GM23338 (cell line): Measurements from ENCODE around the gene BIRC3. TPM values are rescaled to one million over a fixed set of nuclear protein-coding genes. Genes with fewer than 3 reads are reported as not detected.

Experiments used
- ATAC-seq: fragments of 200-7000 bp; cut with Tn5 transposase; 3 replicates; pipeline ENCODE4 v1.9.1; 2020
- DNase-seq: peaks from one replicate; pipeline ENCODE4 v3.0.0-alpha.2; 2015; ENCODE audit warnings: low spot score
- H2AFZ ChIP-seq: fragments of 200-600 bp; sonication (generic); 2 replicates; pipeline ENCODE4 v1.8.0; 2016; ENCODE audit warnings: antibody characterized with exemption, mild to moderate bottlenecking, moderate library complexity
- H3F3A ChIP-seq: fragments of 200-600 bp; sonication (generic); replicated peaks from 2 replicates; pipeline ENCODE4 v1.8.0; 2017; ENCODE audit warnings: antibody characterized with exemption, mixed run types, low read depth
- H3K27ac ChIP-seq: fragments of 200-600 bp; sonication (generic); 2 replicates; pipeline ENCODE4 v1.6.1; 2016; ENCODE audit warnings: low read depth
- H3K27me3 ChIP-seq: fragments of 200-600 bp; sonication (generic); 2 replicates; pipeline ENCODE4 v1.8.0; 2016; ENCODE audit warnings: mild to moderate bottlenecking, mixed run types, moderate library complexity; ENCODE audit not compliant: insufficient read depth
- H3K36me3 ChIP-seq: fragments of 200-600 bp; sonication (generic); 2 replicates; pipeline ENCODE4 v1.8.0; 2016; ENCODE audit warnings: mild to moderate bottlenecking; ENCODE audit not compliant: insufficient read depth
- H3K4me1 ChIP-seq: fragments of 200-600 bp; sonication (generic); 2 replicates; pipeline ENCODE4 v1.8.0; 2016; ENCODE audit warnings: mild to moderate bottlenecking, moderate library complexity; ENCODE audit not compliant: insufficient read depth
- H3K4me2 ChIP-seq: fragments of 200-600 bp; sonication (generic); 2 replicates; pipeline ENCODE4 v1.7.1; 2017; ENCODE audit warnings: mixed run types
- H3K4me3 ChIP-seq: fragments of 200-600 bp; sonication (generic); 2 replicates; pipeline ENCODE4 v1.6.1; 2016; ENCODE audit warnings: mixed run types
- H3K79me2 ChIP-seq: fragments of 200-600 bp; sonication (generic); replicated peaks from 2 replicates; pipeline ENCODE4 v1.8.0; 2017; ENCODE audit warnings: mild to moderate bottlenecking; ENCODE audit not compliant: insufficient read depth
- H3K9me2 ChIP-seq: fragments of 200-600 bp; sonication (generic); 2 replicates; pipeline ENCODE4 v1.8.0; 2017; ENCODE audit not compliant: insufficient read depth
- H4K20me1 ChIP-seq: fragments of 200-600 bp; sonication (generic); replicated peaks from 2 replicates; pipeline ENCODE4 v1.8.0; 2017; ENCODE audit warnings: mild to moderate bottlenecking; ENCODE audit not compliant: insufficient read depth
- H3K27ac Mint-ChIP-seq: 2 replicates; pipeline ENCODE4 v1.8.0; 2020; ENCODE audit warnings: inconsistent platforms, mild to moderate bottlenecking, moderate library complexity, mixed read lengths
- H3K27me3 Mint-ChIP-seq: 3 replicates; pipeline ENCODE4 v1.8.0; 2022; ENCODE audit warnings: low read depth, mild to moderate bottlenecking, moderate library complexity, mixed read lengths, inconsistent platforms; ENCODE audit not compliant: insufficient read depth, poor library complexity
- H3K36me3 Mint-ChIP-seq: 3 replicates; pipeline ENCODE4 v1.8.0; 2021; ENCODE audit warnings: low read depth, mild to moderate bottlenecking, inconsistent platforms, moderate library complexity, mixed read lengths
- H3K4me1 Mint-ChIP-seq: 3 replicates; pipeline ENCODE4 v1.8.0; 2020; ENCODE audit warnings: mild to moderate bottlenecking, inconsistent platforms, mixed read lengths
- H3K4me3 Mint-ChIP-seq: 3 replicates; pipeline ENCODE4 v1.8.0; 2021; ENCODE audit warnings: moderate library complexity, mild to moderate bottlenecking, inconsistent platforms, mixed read lengths
- H3K9me3 Mint-ChIP-seq: 3 replicates; pipeline ENCODE4 v1.8.0; 2020; ENCODE audit warnings: moderate library complexity, mild to moderate bottlenecking, inconsistent platforms, mixed read lengths
- CREB1 ChIP-seq: fragments of 250-450 bp; sonication (Bioruptor Pico); IDR thresholded peaks from 2 replicates; pipeline ENCODE4 v1.5.0; 2020; ENCODE audit warnings: low read depth, mild to moderate bottlenecking, moderate library complexity
- EZH2 ChIP-seq: fragments of 200-600 bp; sonication (generic); IDR thresholded peaks from one replicate; pipeline ENCODE4 v1.8.0; 2017; ENCODE audit warnings: antibody characterized with exemption, mild to moderate bottlenecking, low read depth; ENCODE audit not compliant: unreplicated experiment
- EZH2phosphoT487 ChIP-seq: fragments of 200-600 bp; sonication (generic); IDR thresholded peaks from one replicate; pipeline ENCODE4 v1.8.1; 2018; ENCODE audit warnings: antibody characterized with exemption; ENCODE audit not compliant: unreplicated experiment
- JUNB ChIP-seq: IDR thresholded peaks from one replicate; pipeline ENCODE4 v1.6.1; 2016; ENCODE audit warnings: antibody characterized with exemption; ENCODE audit not compliant: unreplicated experiment
- NANOG ChIP-seq: IDR thresholded peaks from 2 replicates; pipeline ENCODE4 v1.6.1; 2016; ENCODE audit warnings: antibody characterized with exemption, borderline replicate concordance
- ZNF331 ChIP-seq: fragments of 250-450 bp; sonication (Bioruptor Pico); IDR thresholded peaks from 2 replicates; pipeline ENCODE4 v1.5.0; 2020; ENCODE audit warnings: low read depth, mild to moderate bottlenecking, moderate library complexity
- polyA plus RNA-seq: library from polyadenylated mRNA; unstranded; fragments of >200 nt; fragmentation: Nextera tagmentation; extraction: Ambion mirVana; gene quantifications from 2 replicates; pipeline ENCODE4 v1.2.1, GENCODE V29; 2016
- total RNA-seq: library from RNA; depleted of rRNA; stranded (reverse); fragments of >200 nt; shearing (Covaris generic); gene quantifications from 2 replicates; pipeline ENCODE4 v1.2.3, GENCODE V29; 2014
- TF ChIP-seq, protein P1 (sequence below): IDR thresholded peaks from one replicate; pipeline ENCODE4 v1.6.1; 2018; ENCODE audit warnings: antibody characterized with exemption; ENCODE audit not compliant: unreplicated experiment
- TF ChIP-seq, protein P2 (sequence below): IDR thresholded peaks from 2 replicates; pipeline ENCODE4 v1.6.1; 2016; ENCODE audit warnings: antibody characterized with exemption
- TF ChIP-seq, protein P3 (sequence below): fragments of 250-450 bp; sonication (Bioruptor Pico); IDR thresholded peaks from 2 replicates; pipeline ENCODE4 v1.5.0; 2020; ENCODE audit warnings: mild to moderate bottlenecking, moderate library complexity

The BIRC3 gene
- total and polyA plus RNA-seq, 2 experiments from 2014 or later = 0.03 TPM; not detected in 1

DNA sequence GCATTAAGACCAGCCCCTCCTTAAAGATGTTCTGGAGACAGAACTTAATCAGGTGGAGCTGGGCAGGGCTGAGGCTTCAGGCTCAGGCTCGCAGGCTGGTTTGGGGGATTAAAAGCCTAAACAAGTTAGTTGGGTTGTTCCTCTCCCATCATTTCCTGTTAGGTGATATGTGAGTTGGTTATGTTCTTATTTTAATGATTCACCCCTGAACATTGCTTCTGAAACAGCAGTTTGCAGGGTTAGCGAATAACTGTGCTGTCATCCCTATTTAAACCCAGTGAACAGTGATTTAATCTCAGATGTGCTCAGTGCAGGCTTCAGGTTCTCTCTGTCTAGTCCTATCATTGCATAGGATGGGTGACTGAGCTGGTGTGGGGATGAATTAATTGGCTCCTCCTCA is 47.4 kb upstream of the BIRC3 start:
- no peak for ATAC-seq
- Mint-ChIP-seq H3K27me3 (peaks cover 10% of the 10 kb centered on the region), H3K9me3 (no peaks in the 10 kb centered on the region), H3K27ac (no peak overlapping the region), H3K4me1 (peaks cover 27% of the 10 kb centered on the region), H3K4me3 (no peak overlapping the region), H3K36me3 (no peaks in the 10 kb centered on the region)
- Histone ChIP-seq H3K9me2 (no peaks in the 10 kb centered on the region), H3F3A (no peaks in the 10 kb centered on the region; the same call in 1 of the 2 replicates), H3K36me3 (no peaks in the 10 kb centered on the region), H3K4me1 (peaks cover 26% of the 10 kb centered on the region), H4K20me1 (no peaks in the 10 kb centered on the region), H3K27ac (no peak overlapping the region), H3K4me2 (0 out of 2 replicates have a peak overlapping the region, but pooled peaks have one; percentile 11), H3K27me3 (0 out of 2 replicates have a peak, but pooled peaks cover 3% of the 10 kb centered on the region), H3K79me2 (no peaks in the 10 kb centered on the region), H2AFZ (peak overlapping the region; percentile 34; the same call in 1 of the 2 replicates), H3K4me3 (no peak overlapping the region)
- no peak for DNase-seq
- TF ChIP-seq EZH2 = no peak
- TF ChIP-seq, protein P1, sequence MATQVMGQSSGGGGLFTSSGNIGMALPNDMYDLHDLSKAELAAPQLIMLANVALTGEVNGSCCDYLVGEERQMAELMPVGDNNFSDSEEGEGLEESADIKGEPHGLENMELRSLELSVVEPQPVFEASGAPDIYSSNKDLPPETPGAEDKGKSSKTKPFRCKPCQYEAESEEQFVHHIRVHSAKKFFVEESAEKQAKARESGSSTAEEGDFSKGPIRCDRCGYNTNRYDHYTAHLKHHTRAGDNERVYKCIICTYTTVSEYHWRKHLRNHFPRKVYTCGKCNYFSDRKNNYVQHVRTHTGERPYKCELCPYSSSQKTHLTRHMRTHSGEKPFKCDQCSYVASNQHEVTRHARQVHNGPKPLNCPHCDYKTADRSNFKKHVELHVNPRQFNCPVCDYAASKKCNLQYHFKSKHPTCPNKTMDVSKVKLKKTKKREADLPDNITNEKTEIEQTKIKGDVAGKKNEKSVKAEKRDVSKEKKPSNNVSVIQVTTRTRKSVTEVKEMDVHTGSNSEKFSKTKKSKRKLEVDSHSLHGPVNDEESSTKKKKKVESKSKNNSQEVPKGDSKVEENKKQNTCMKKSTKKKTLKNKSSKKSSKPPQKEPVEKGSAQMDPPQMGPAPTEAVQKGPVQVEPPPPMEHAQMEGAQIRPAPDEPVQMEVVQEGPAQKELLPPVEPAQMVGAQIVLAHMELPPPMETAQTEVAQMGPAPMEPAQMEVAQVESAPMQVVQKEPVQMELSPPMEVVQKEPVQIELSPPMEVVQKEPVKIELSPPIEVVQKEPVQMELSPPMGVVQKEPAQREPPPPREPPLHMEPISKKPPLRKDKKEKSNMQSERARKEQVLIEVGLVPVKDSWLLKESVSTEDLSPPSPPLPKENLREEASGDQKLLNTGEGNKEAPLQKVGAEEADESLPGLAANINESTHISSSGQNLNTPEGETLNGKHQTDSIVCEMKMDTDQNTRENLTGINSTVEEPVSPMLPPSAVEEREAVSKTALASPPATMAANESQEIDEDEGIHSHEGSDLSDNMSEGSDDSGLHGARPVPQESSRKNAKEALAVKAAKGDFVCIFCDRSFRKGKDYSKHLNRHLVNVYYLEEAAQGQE = no peak

DNA sequence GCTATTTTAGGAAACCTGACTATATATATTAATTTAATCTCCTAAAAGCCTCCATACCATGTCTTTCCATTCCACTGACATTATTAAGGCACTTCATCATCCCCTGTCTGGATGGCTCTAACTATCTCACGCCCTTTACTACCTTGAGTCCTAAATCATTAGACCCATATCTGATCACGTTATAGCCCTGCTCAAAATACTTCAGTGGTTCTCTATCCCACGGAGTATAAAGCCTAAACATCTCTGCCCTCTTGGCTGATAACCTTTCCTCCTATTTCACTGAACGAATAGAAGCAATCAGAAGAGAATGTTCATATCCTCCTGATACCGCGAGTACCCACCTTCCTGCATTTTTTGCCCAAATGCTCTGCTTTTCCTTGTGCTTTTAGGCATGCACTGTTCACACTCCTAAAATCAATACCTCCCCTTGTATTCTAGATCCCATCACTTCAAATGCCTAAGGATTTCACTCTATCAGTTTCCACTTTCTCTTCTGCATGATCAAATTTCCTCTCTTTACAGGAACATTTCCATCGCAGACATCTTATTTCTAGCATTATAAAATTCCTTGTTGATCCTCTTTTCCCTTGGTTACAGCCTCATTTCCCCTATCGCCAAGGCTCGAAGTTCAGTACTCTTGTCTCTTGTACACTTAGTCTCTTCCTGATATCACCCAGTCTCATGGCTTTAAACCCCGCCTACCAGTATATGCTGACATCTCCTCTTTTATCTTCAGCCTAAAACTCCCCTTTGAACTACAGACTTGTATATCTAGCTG is 45.0 kb upstream of the BIRC3 start:
- Histone ChIP-seq H3K9me2 (no peaks in the 10 kb centered on the region), H4K20me1 (no peaks in the 10 kb centered on the region), H3K4me3 (no peak overlapping the region), H3K27ac (no peak overlapping the region), H3K4me2 (no peak overlapping the region), H3F3A (no peaks in the 10 kb centered on the region; the same call in 1 of the 2 replicates), H2AFZ (peak overlapping the region; percentile 54; the same call in 1 of the 2 replicates), H3K79me2 (no peaks in the 10 kb centered on the region), H3K4me1 (peaks cover 26% of the 10 kb centered on the region), H3K36me3 (no peaks in the 10 kb centered on the region), H3K27me3 (0 out of 2 replicates have a peak, but pooled peaks cover 3% of the 10 kb centered on the region)
- no peak for DNase-seq
- no peaks in the 10 kb centered on the region; the same call in 2 of the 3 replicates for H3K36me3 Mint-ChIP-seq
- H3K27ac Mint-ChIP-seq = no peak overlapping the region
- no peak for ATAC-seq
- H3K9me3 Mint-ChIP-seq = peaks cover 4% of the 10 kb centered on the region; the same call in 1 of the 3 replicates
- no peak overlapping the region for H3K4me3 Mint-ChIP-seq
- peaks cover 35% of the 10 kb centered on the region for H3K4me1 Mint-ChIP-seq
- peaks cover 10% of the 10 kb centered on the region for H3K27me3 Mint-ChIP-seq
- no peak for TF ChIP-seq EZH2phosphoT487
- TF ChIP-seq, protein P2, sequence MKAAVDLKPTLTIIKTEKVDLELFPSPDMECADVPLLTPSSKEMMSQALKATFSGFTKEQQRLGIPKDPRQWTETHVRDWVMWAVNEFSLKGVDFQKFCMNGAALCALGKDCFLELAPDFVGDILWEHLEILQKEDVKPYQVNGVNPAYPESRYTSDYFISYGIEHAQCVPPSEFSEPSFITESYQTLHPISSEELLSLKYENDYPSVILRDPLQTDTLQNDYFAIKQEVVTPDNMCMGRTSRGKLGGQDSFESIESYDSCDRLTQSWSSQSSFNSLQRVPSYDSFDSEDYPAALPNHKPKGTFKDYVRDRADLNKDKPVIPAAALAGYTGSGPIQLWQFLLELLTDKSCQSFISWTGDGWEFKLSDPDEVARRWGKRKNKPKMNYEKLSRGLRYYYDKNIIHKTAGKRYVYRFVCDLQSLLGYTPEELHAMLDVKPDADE = no peak
- TF ChIP-seq, protein P3, sequence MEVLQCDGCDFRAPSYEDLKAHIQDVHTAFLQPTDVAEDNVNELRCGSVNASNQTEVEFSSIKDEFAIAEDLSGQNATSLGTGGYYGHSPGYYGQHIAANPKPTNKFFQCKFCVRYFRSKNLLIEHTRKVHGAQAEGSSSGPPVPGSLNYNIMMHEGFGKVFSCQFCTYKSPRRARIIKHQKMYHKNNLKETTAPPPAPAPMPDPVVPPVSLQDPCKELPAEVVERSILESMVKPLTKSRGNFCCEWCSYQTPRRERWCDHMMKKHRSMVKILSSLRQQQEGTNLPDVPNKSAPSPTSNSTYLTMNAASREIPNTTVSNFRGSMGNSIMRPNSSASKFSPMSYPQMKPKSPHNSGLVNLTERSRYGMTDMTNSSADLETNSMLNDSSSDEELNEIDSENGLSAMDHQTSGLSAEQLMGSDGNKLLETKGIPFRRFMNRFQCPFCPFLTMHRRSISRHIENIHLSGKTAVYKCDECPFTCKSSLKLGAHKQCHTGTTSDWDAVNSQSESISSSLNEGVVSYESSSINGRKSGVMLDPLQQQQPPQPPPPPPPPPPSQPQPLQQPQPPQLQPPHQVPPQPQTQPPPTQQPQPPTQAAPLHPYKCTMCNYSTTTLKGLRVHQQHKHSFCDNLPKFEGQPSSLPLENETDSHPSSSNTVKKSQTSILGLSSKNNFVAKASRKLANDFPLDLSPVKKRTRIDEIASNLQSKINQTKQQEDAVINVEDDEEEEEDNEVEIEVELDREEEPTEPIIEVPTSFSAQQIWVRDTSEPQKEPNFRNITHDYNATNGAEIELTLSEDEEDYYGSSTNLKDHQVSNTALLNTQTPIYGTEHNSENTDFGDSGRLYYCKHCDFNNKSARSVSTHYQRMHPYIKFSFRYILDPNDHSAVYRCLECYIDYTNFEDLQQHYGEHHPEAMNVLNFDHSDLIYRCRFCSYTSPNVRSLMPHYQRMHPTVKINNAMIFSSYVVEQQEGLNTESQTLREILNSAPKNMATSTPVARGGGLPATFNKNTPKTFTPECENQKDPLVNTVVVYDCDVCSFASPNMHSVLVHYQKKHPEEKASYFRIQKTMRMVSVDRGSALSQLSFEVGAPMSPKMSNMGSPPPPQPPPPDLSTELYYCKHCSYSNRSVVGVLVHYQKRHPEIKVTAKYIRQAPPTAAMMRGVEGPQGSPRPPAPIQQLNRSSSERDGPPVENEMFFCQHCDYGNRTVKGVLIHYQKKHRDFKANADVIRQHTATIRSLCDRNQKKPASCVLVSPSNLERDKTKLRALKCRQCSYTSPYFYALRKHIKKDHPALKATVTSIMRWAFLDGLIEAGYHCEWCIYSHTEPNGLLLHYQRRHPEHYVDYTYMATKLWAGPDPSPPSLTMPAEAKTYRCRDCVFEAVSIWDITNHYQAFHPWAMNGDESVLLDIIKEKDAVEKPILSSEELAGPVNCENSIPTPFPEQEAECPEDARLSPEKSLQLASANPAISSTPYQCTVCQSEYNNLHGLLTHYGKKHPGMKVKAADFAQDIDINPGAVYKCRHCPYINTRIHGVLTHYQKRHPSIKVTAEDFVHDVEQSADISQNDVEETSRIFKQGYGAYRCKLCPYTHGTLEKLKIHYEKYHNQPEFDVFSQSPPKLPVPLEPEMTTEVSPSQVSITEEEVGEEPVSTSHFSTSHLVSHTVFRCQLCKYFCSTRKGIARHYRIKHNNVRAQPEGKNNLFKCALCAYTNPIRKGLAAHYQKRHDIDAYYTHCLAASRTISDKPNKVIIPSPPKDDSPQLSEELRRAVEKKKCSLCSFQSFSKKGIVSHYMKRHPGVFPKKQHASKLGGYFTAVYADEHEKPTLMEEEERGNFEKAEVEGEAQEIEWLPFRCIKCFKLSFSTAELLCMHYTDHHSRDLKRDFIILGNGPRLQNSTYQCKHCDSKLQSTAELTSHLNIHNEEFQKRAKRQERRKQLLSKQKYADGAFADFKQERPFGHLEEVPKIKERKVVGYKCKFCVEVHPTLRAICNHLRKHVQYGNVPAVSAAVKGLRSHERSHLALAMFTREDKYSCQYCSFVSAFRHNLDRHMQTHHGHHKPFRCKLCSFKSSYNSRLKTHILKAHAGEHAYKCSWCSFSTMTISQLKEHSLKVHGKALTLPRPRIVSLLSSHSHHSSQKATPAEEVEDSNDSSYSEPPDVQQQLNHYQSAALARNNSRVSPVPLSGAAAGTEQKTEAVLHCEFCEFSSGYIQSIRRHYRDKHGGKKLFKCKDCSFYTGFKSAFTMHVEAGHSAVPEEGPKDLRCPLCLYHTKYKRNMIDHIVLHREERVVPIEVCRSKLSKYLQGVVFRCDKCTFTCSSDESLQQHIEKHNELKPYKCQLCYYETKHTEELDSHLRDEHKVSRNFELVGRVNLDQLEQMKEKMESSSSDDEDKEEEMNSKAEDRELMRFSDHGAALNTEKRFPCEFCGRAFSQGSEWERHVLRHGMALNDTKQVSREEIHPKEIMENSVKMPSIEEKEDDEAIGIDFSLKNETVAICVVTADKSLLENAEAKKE (CRISPR knock-in tag) = no peak
- TF ChIP-seq NANOG = no peak
- no peak for TF ChIP-seq JUNB
- TF ChIP-seq EZH2 = no peak
- no peak for TF ChIP-seq ZNF331 (CRISPR knock-in tag)
- TF ChIP-seq CREB1 (CRISPR knock-in tag) = no peak
